ENCODE data around the gene NPHP1.
"Not testable (repeated sequence)": the region's sequence is repeated elsewhere in the genome, so short reads cannot be mapped to it uniquely, and the experiment has no call there.

Gene NPHP1

GRCh38 chr2:110197452-110197851 is 7.4 kb downstream of the NPHP1 start:
- no peak for DNase-seq (ENCODE audit: low read depth)

GRCh38 chr2:110190169-110190568 is 14.6 kb downstream of the NPHP1 start:
- DNase-seq (ENCODE audit: low read depth): not testable (repeated sequence)

- no peak for DNase-seq (ENCODE audit: low read depth)
Measured at GRCh38 chr2:110182449-110182848, 22.4 kb downstream of the NPHP1 start.

- DNase-seq (ENCODE audit: low read depth): no peak
Measured at GRCh38 chr2:110180036-110180435, 24.8 kb downstream of the NPHP1 start.

GRCh38 chr2:110173523-110173922 is 31.3 kb downstream of the NPHP1 start:
- DNase-seq (ENCODE audit: low read depth): no peak

- no peak for DNase-seq (ENCODE audit: low read depth)
Measured at GRCh38 chr2:110172506-110172905, 32.3 kb downstream of the NPHP1 start.

- DNase-seq (ENCODE audit: low read depth): no peak
Measured at GRCh38 chr2:110170102-110170501, 34.7 kb downstream of the NPHP1 start.

GRCh38 chr2:110167326-110168000 is 37.4 kb downstream of the NPHP1 start:
- DNase-seq (ENCODE audit: low read depth): no peak

- DNase-seq (ENCODE audit: low read depth): no peak
Measured at GRCh38 chr2:110166266-110166665, 38.5 kb downstream of the NPHP1 start.

- DNase-seq (ENCODE audit: low read depth): no peak
Measured at GRCh38 chr2:110157153-110157793, 47.5 kb downstream of the NPHP1 start.

GRCh38 chr2:110154828-110155227 is 50.0 kb downstream of the NPHP1 start:
- not testable (repeated sequence) for DNase-seq (ENCODE audit: low read depth)

GRCh38 chr2:110154188-110154587 is 50.6 kb downstream of the NPHP1 start:
- DNase-seq (ENCODE audit: low read depth): not testable (repeated sequence)

GRCh38 chr2:110153416-110153815 is 51.4 kb downstream of the NPHP1 start:
- DNase-seq (ENCODE audit: low read depth): no peak

- no peak for DNase-seq (ENCODE audit: low read depth)
Measured at GRCh38 chr2:110152943-110153342, 51.9 kb downstream of the NPHP1 start.

- DNase-seq (ENCODE audit: low read depth): no peak
Measured at GRCh38 chr2:110149330-110150220, 55.2 kb downstream of the NPHP1 start.

- no peak for DNase-seq (ENCODE audit: low read depth)
Measured at GRCh38 chr2:110146945-110147332, 57.9 kb downstream of the NPHP1 start.

GRCh38 chr2:110146183-110146944 is 58.4 kb downstream of the NPHP1 start:
- no peak for DNase-seq (ENCODE audit: low read depth)

- no peak for DNase-seq (ENCODE audit: low read depth)
Measured at GRCh38 chr2:110143982-110144381, 60.8 kb downstream of the NPHP1 start.

- DNase-seq (ENCODE audit: low read depth): no peak
Measured at GRCh38 chr2:110140401-110140800, 64.4 kb downstream of the NPHP1 start.

- DNase-seq (ENCODE audit: low read depth): no peak
Measured at GRCh38 chr2:110134025-110134424, 70.8 kb downstream of the NPHP1 start.

- DNase-seq (ENCODE audit: low read depth): no peak
Measured at GRCh38 chr2:110131166-110131565, 73.6 kb downstream of the NPHP1 start.

GRCh38 chr2:110130757-110131156 is 74.1 kb downstream of the NPHP1 start:
- DNase-seq (ENCODE audit: low read depth): no peak

Measured in T-helper 22 cell (primary cell).